ENCODE data around the gene RAB40C.
A peak's percentile ranks its signal among the peaks of the same experiment; 100 is the strongest.

Gene RAB40C

GRCh38 chr16:646679-647172 lies 56.9 kb downstream of the RAB40C start:
- TF ChIP-seq CTCF (IDR thresholded peaks at IDR 0.05; ENCODE audit: low read depth, low read length): no peak
- no peak overlapping the region for H3K4me3 ChIP-seq (replicated peaks in 1 of 2; ENCODE audit: low read depth in 2 of 2, low read length in 2 of 2)

GRCh38 chr16:647173-647902 lies 57.5 kb downstream of the RAB40C start:
- H3K4me3 ChIP-seq (replicated peaks in 1 of 2; ENCODE audit: low read depth in 2 of 2, low read length in 2 of 2): no peak overlapping the region
- no peak for TF ChIP-seq CTCF (IDR thresholded peaks at IDR 0.05; ENCODE audit: low read depth, low read length)
- DNase-seq (ENCODE audit: low read depth in 2 of 2): no peak

More at GRCh38 chr16:646679-647172, 56.9 kb downstream of the RAB40C start:
- DNase-seq (ENCODE audit: low read depth in 2 of 2): no peak

- peak; percentile 41 for TF ChIP-seq CTCF (IDR thresholded peaks at IDR 0.05; ENCODE audit: low read depth, low read length)
- peak overlapping the region; percentile 52 to 68 for H3K4me3 ChIP-seq (replicated peaks in 1 of 2; ENCODE audit: low read depth in 2 of 2, low read length in 2 of 2)
- peak; percentile 21 to 31 for DNase-seq (ENCODE audit: low read depth in 2 of 2)
Observed at GRCh38 chr16:648071-648780, 58.4 kb downstream of the RAB40C start.

- H3K4me3 ChIP-seq (replicated peaks in 1 of 2; ENCODE audit: low read depth in 2 of 2, low read length in 2 of 2): peak within 1 kb of the TSS; percentile 52 to 68
- TF ChIP-seq CTCF (IDR thresholded peaks at IDR 0.05; ENCODE audit: low read depth, low read length): no peak
Observed at GRCh38 chr16:648781-649589, 59.1 kb downstream of the RAB40C start, which contains the start of gene WDR90. Gene WDR90 (plus strand): TSS chr16:649365. CDS start chr16:649417, 52 bp downstream.

GRCh38 chr16:649631-650030 lies 59.8 kb downstream of the RAB40C start:
- TF ChIP-seq CTCF (IDR thresholded peaks at IDR 0.05; ENCODE audit: low read depth, low read length): no peak
- H3K4me3 ChIP-seq (replicated peaks in 1 of 2; ENCODE audit: low read depth in 2 of 2, low read length in 2 of 2): peak overlapping the region; percentile 52 to 68
- DNase-seq (ENCODE audit: low read depth in 2 of 2): no peak

More at GRCh38 chr16:648781-649589, 59.1 kb downstream of the RAB40C start, which contains the start of gene WDR90:
- DNase-seq (ENCODE audit: low read depth in 2 of 2): peak; percentile 90 to 94

- no peak overlapping the region for H3K4me3 ChIP-seq (replicated peaks in 1 of 2; ENCODE audit: low read depth in 2 of 2, low read length in 2 of 2)
- TF ChIP-seq CTCF (IDR thresholded peaks at IDR 0.05; ENCODE audit: low read depth, low read length): no peak
- no peak for DNase-seq (ENCODE audit: low read depth in 2 of 2)
Observed at GRCh38 chr16:651844-652243, 62.0 kb downstream of the RAB40C start.

All from cardiac fibroblast (primary cell).